Left ventricle myocardium superior (tissue), 1 donor: ENCODE measurements around the gene NUP88. TPM values are rescaled to one million over a fixed set of nuclear protein-coding genes. Genes with fewer than 3 reads are reported as not detected.

Experiments used
- ATAC-seq: fragments of 200-7000 bp; cut with Tn5 transposase; one replicate; pipeline ENCODE4 v1.9.1; 2020; ENCODE audit warnings: mild to moderate bottlenecking, moderate library complexity
- DNase-seq: peaks from one replicate; pipeline ENCODE4 v3.0.0-alpha.2; 2020
- intact Hi-C: fragments of 100-400 bp; cut with micrococcal nuclease; formaldehyde crosslinking; loops from one replicate; pipeline ENCODE4 v1.11.0; 2022
- total RNA-seq: library from RNA; stranded (reverse); fragmentation: NEBNext Ultra II Directional; extraction: Animal tissue kit (Norgen Biotek cat#: 25700); gene quantifications from one replicate; pipeline ENCODE4 v1.2.1, GENCODE V29; 2021
- donor health status: DM: no; HTN: yes; CAD: no; lungs with severe emphysema.

Gene NUP88
- total RNA-seq, 1 donor from 2014 or later = 34.9 TPM

GRCh38 chr17:5364696-5365095 lies 54.8 kb downstream of the NUP88 start:
- no peak for ATAC-seq
- DNase-seq = no peak
- intact Hi-C loops = no loop called here

GRCh38 chr17:5364156-5364555 lies 55.3 kb downstream of the NUP88 start:
- ATAC-seq (no peak), DNase-seq (no peak)
- intact Hi-C loops = no loop called here

- ATAC-seq (no peak), DNase-seq (no peak)
- intact Hi-C loops = no loop called here
Observed at GRCh38 chr17:5362162-5362811, 57.2 kb downstream of the NUP88 start.

- intact Hi-C loops = no loop called here
- ATAC-seq = no peak
- no peak for DNase-seq
Observed at GRCh38 chr17:5361426-5361825, 58.0 kb downstream of the NUP88 start.

- intact Hi-C loops = no loop called here
- no peak for DNase-seq
- ATAC-seq = peak; percentile 75
Observed at GRCh38 chr17:5355421-5356129, 63.9 kb downstream of the NUP88 start.

- ATAC-seq (no peak), DNase-seq (no peak)
- intact Hi-C loops = no loop called here
Observed at GRCh38 chr17:5354886-5355415, 64.5 kb downstream of the NUP88 start.

DNA sequence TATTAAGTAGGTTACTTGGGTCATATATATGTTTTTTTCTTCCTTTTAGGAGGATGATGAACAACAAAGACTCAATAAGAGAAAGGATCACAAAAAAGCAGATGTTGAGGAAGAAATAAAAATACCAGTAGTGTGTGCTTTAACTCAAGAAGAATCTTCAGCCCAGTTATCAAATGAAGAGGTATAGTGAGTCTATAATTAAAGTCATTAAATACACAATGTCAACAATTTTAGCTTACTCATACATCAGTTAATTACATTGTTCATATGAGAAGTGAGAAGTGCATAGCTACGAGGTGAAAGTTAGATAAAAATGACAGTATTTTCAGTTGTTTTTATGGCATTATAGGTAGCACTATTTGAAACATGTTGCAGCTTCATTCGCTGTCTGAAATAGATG lies 65.2 kb downstream of the NUP88 start:
- DNase-seq = no peak
- ATAC-seq = no peak
- intact Hi-C loops = no loop called here

DNA sequence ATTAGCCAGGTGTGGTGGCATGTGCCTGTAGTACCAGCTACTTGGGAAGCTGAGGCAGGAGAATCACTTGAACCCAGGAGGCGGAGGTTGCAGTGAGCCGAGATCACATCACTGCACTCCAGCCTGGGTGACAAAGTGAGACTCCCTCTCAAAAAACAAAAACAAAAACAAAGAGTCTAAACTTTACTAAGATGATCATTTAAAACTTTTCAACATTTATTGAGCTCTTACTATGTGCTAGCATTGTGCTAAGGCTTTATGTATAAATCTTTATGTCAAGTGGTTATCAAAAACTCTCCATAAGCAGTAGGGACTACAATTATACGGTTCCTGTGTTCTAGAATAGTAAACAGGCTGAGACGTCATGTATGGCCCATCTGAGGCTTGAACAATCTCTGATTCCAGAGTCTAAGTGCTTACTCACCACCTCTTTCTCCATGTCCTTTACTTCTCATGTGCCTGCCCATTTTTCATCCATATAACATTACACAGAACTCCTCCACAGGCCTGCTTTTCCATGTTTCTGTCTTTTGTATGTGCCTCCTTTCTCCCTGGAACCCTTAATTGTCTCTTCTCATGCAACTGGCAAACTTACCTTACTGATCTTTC lies 66.7 kb downstream of the NUP88 start:
- ATAC-seq (no peak), DNase-seq (no peak)
- intact Hi-C loops = no loop called here

DNA sequence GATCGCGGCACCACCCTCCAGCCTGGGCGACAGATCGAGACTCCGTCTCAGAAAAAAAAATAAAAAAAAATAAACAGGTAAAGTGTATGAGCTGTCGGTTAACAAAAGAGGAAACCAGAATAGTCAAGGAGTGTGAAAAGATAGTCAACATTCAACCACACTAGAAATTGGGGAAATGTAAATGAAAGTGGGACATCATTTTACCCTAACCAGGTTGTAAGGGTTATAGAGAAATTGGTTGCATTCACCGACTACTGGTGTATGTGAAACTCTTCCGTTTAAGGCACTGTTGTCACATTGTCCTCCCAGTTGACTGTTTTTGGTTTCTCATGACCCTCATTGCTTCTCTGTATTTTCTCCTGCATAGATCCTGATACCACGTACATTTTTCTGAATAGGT lies 74.5 kb downstream of the NUP88 start:
- DNase-seq (no peak), ATAC-seq (no peak)
- intact Hi-C loops = no loop called here

Other genes starting within 250 kb of the NUP88 start
- gene ZNF594, start 227.8 kb downstream of the NUP88 start, total RNA-seq = 7.5 TPM
- gene SCIMP, start 184.8 kb downstream of the NUP88 start, total RNA-seq = 1.2 TPM
- gene RABEP1, start 137.4 kb downstream of the NUP88 start, total RNA-seq = 56.0 TPM
- gene RPAIN, start 520 bp upstream of the NUP88 start, total RNA-seq = 26.5 TPM
- 127 TPM for gene C1QBP, start 19.5 kb upstream of the NUP88 start, total RNA-seq
- 5.1 TPM for gene DHX33, start 49.3 kb upstream of the NUP88 start, total RNA-seq
- gene DERL2, start 66.5 kb upstream of the NUP88 start, total RNA-seq = 27.0 TPM
- 13.2 TPM for gene MIS12, start 66.9 kb upstream of the NUP88 start, total RNA-seq
- 8.4 TPM for gene NLRP1, start 164.8 kb upstream of the NUP88 start, total RNA-seq